Mononuclear cell (primary cell): ENCODE measurements around the gene SYP. TPM values are rescaled to one million over a fixed set of nuclear protein-coding genes. Genes with fewer than 3 reads are reported as not detected.
A peak's percentile ranks its signal among the peaks of the same experiment; 100 is the strongest.

Source experiments
- H3K27me3 ChIP-seq: 2 replicates; pipeline ENCODE4 v1.6.0; 2011; ENCODE audit warnings: low read length, control low read depth; ENCODE audit not compliant: insufficient read depth
- H3K4me1 ChIP-seq: 2 replicates; pipeline ENCODE4 v1.5.1; 2011; ENCODE audit warnings: mild to moderate bottlenecking, low read length, control low read depth; ENCODE audit not compliant: insufficient read depth
- H3K4me3 ChIP-seq: 2 replicates; pipeline ENCODE4 v1.5.1; 2011; ENCODE audit warnings: mild to moderate bottlenecking, low read length, moderate library complexity
- H3K9me3 ChIP-seq: 2 replicates; pipeline ENCODE4 v1.5.1; 2011; ENCODE audit warnings: low read depth, mild to moderate bottlenecking, control low read depth, low read length
- total RNA-seq: library from RNA; depleted of rRNA; stranded (reverse); fragments of >200 nt; gene quantifications from one replicate; pipeline ENCODE4 v1.2.3, GENCODE V29; 2012

The SYP gene
- total RNA-seq, 1 donor = 0.42 TPM

DNA sequence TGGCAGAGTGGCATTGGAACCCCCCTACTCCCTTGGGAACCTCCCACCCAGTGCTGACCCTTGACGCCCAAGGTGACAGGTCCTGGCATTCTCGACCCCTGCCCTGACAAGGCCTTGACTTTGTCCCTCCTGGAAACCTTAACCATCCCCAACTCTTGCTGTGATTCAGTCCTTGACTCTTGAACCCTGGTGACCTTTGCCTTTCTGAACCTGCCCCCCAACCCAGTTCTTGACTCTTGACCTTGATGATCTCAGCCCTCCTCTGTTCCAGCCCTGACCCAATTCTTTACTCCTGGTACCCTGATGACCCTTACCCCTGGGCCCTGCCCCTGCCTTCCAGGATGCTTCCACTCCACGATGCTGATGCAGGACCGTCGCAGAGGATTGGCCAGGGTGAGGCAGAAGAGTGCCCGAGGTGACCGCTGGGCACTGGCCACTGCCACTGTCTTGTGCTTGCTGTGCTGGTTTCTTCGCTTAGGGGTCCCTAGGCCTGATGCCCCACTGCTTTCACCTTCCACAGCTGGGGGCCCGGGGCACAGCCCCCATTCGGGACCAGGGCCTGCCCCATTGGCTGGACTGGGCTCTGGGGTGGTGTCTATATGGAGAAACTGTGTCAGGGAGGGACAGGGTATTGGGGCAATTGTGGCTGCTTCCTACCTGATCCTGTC lies 31.5 kb upstream of the SYP start:
- Histone ChIP-seq H3K4me1 (peaks cover 22% of the 10 kb centered on the region), H3K4me3 (no peak overlapping the region)

DNA sequence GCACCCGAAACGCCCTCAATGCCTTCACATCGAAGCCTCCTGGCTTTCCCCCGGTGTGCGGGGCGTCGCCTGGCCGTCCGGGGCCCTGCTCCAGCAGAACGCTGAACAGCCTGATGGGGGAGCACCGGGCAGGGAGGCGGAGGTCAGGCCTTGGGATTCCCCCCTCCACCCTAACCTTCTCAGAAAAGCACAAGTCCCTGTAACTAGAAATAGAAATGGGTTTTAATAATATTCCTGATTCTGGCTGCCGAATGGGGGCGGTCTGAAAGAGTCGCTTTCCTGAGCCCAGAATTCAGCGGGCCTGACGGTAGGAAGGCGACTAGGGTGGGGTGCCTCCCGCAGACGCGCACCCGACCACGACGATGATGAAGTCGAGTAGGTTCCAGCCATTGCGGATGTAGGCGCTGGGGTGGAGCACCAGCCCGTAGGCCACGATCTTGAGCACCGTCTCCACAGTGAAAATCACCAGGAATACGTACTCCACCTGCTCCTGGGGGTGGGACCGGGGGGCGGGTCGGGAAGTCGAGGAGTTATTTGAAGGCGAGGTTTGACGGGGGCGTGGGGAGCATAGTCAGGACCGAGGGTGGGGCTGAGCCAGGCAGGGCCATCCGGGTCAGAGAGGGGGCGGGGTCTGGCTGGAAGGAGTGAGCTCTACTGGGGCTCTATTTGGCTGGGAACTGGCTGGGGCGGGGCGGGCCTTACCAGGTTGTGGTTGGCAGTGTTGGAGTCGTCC lies 30.7 kb upstream of the SYP start:
- H3K4me1 ChIP-seq = peaks cover 14% of the 10 kb centered on the region
- H3K27me3 ChIP-seq = no peaks in the 10 kb centered on the region
- H3K4me3 ChIP-seq = peak overlapping the region; percentile 29
- H3K9me3 ChIP-seq = no peaks in the 10 kb centered on the region

More for the DNA sequence above, 31.5 kb upstream of the SYP start:
- H3K27me3 ChIP-seq = no peaks in the 10 kb centered on the region
- no peaks in the 10 kb centered on the region for H3K9me3 ChIP-seq

DNA sequence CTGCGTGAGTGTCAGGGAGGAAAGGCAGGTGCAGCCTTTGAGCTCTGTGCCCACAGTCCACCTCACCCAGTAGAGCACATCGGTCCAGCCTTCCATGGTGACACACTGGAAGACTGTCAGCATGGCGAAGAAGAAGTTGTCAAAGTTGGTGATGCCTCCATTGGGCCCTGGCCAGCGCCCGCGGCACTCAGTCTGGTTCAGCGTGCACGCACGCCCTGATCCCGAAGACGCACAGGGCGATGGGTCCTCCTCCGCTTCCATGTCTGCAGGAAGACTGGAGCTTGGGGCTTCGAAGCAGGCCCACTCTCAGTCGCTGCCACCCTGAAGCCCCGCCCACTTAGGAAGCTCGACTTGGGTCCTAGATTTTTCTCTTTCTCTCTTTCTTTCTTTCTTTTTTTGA lies 28.2 kb upstream of the SYP start:
- Histone ChIP-seq H3K4me3 (no peak overlapping the region), H3K27me3 (no peaks in the 10 kb centered on the region), H3K4me1 (peaks cover 14% of the 10 kb centered on the region), H3K9me3 (no peaks in the 10 kb centered on the region)

DNA sequence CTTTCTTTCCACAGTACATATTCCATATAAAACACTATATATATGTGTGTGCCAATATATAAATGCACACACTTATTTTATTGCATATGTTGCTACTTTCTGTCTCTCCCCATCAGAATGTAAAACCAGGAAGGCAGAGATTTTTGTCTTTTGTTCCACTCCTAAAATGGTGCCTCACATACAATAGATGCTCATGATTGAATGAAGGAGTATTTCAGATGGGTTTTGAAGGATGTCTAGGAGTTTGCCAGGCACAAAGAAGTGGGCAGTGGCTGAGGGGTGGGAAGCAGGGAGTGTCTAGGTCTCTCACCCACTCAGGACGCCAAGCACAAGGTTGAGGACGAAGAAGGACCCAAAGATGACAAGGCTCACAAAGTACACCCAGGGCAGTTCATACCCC lies 27.7 kb upstream of the SYP start:
- Histone ChIP-seq H3K9me3 (no peaks in the 10 kb centered on the region), H3K27me3 (no peaks in the 10 kb centered on the region), H3K4me3 (no peak overlapping the region), H3K4me1 (peaks cover 14% of the 10 kb centered on the region)

DNA sequence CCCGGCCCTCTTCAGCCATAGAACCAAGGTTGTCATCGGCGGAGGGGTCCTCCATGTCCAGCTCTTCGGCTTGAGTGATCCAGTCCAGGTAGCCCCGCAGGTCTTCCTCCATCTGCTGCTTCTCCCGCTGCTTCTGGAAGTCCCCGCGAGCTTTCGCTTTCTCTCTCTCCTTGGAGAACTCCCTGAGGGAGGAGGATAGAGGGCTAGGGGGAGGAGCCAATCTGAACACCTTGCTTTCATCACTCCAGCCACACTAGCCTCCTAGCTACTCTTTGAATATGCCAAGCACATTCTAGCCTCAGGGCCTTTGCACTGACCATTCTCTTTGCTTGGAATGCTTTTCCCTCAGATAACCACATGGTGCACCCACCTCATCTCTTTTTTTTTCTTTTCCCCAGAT lies 27.0 kb upstream of the SYP start:
- H3K27me3 ChIP-seq = no peaks in the 10 kb centered on the region
- no peak overlapping the region for H3K4me3 ChIP-seq
- H3K9me3 ChIP-seq = no peaks in the 10 kb centered on the region
- H3K4me1 ChIP-seq = peaks cover 14% of the 10 kb centered on the region

DNA sequence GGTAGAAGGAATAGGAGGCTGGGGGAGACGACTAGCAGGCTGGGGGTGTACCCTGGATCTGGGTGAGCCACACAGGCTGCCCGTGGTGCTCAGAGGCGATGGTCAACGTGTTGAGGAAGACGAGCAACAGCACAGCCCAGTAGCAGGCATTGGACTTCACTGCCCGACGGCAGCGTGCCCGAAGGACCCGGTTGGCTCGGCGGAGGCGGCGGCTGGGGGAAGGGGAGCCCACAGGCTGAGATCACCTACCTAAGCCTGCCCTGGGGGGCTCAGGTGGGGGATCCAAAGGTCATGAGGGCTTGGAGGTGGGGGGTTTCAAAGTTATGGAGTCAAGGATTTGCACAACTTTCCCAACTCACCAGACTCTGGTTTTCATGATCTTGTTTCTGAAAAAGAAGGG lies 25.9 kb upstream of the SYP start:
- Histone ChIP-seq H3K4me1 (peaks cover 7% of the 10 kb centered on the region), H3K9me3 (no peaks in the 10 kb centered on the region), H3K27me3 (no peaks in the 10 kb centered on the region), H3K4me3 (no peak overlapping the region)

DNA sequence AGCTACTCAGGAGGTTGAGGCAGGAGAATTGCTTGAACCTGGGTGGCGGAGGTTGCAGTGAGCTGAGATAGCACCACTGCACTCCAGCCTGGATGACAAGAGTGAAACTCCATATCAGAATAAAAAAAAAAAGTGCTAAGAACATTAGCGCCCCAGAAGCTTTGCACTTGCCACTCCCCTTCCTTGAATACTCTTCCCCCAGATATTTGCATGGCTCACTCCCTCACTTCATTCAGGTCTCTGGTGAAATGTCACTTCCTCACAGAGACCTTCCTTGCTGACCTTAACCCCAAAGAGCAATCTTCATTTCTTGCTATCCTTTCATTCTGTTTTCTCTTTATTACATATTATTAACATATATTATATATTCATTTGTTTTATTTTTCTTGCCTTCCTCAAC lies 21.9 kb upstream of the SYP start:
- no peaks in the 10 kb centered on the region for H3K9me3 ChIP-seq
- no peaks in the 10 kb centered on the region for H3K4me1 ChIP-seq
- H3K27me3 ChIP-seq = no peaks in the 10 kb centered on the region
- no peak overlapping the region for H3K4me3 ChIP-seq

DNA sequence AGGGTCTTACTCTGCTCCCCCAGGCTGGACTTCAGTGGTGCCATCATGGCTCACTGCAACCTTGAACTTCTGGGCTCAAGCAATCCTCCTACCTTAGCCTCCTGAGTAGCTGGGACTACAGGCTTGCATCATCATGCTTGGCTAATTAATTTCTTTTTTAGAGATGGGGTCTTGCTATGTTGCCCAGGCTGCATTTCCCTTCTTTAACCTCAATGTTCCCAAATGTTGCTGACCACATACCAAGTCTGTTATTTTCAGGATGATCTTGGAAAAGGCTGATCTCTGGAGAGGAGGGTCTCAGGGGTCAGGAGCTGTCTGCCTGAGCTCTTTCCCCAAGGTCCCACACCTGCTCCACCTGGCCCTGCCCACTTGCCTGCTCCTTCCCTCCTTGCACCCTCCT lies 20.1 kb upstream of the SYP start:
- H3K4me1 ChIP-seq = no peaks in the 10 kb centered on the region
- H3K9me3 ChIP-seq = no peaks in the 10 kb centered on the region
- H3K27me3 ChIP-seq = no peaks in the 10 kb centered on the region
- no peak overlapping the region for H3K4me3 ChIP-seq

DNA sequence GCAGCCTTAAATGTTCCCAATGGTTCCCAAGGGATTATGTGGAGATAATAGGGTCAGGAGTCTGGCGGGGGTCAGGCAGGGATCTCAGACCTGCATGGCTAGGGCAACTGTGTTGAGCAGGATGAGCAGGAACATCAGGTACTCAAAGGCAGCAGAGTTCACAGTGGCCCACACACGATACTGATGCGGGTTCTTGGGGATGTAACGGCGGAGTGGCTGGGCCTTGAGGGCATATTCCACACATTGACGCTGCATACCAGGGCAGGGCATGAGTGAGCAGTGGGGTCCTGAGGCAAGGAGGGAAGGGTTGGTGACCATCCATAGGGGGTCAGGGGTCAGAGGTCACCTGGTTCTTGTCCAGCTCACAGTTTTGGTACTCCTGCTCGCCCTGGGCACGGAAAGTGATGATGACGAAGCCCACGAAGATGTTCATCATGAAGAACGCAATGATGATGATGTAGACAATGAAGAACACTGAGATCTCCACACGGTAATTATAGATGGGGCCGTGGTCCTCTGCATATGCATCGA lies 15.1 kb upstream of the SYP start:
- Histone ChIP-seq H3K27me3 (no peaks in the 10 kb centered on the region), H3K9me3 (no peaks in the 10 kb centered on the region), H3K4me1 (no peaks in the 10 kb centered on the region), H3K4me3 (no peak overlapping the region)

DNA sequence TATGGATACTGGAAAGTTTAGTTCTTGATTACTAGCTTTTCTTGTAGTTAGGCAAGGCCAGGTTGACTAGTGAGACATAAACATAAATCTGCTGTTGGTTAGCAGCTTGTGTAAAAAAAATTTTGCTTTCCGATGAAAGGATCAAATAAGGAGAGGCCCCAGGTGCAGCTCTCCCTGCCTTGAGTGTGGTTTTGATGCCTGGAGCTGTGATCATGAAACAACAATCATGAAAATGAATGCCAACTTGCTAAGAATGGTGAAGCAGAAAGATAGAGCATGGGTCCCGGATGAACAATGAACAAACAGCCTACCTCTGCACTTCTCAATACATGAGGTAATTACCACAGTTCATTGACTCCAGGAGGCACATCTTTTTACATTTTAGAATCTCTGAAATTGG lies 14.4 kb upstream of the SYP start:
- Histone ChIP-seq H3K9me3 (no peaks in the 10 kb centered on the region), H3K4me3 (no peak overlapping the region), H3K27me3 (no peaks in the 10 kb centered on the region), H3K4me1 (no peaks in the 10 kb centered on the region)

DNA sequence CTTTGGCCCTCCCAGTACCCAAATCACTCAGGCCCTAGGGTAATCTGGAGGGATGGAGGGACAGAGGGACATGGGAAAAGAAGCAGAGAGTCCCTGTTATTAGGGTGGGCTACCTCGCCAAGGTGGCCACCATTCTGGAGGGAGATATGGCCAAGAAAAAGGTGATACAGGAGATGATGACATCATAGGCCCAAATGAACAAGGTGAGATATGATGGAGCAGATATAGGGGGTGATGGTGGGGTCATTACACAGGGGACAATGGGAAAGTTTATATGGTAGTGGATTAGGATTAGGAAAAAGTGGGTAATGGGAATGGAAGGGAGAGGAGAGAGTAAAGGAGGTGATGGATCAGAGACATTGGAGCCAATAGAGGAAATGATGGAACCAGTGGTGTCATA lies 12.9 kb upstream of the SYP start:
- H3K9me3 ChIP-seq = no peaks in the 10 kb centered on the region
- H3K4me3 ChIP-seq = no peak overlapping the region
- no peaks in the 10 kb centered on the region for H3K27me3 ChIP-seq
- H3K4me1 ChIP-seq = no peaks in the 10 kb centered on the region

DNA sequence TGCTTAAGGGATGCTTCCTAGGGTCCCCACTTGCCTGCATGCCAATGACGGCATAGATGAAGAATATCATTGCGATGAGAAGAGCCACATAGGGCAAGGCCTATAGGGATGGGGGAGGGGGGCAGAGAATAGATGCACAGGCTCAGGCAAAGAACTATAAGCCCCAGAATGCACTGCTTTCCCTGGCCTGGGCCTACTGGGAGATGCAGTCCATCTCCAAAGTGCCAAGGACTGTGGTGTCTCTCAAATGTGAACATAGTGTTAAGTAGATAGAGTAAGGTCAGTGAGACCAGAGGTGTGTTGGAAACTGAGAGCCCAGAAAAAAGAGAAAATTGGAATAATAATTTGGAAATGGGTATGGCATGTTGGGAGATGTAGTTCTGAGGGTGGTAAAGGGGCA lies 12.2 kb upstream of the SYP start:
- Histone ChIP-seq H3K4me1 (no peaks in the 10 kb centered on the region), H3K4me3 (no peak overlapping the region), H3K9me3 (no peaks in the 10 kb centered on the region), H3K27me3 (no peaks in the 10 kb centered on the region)

DNA sequence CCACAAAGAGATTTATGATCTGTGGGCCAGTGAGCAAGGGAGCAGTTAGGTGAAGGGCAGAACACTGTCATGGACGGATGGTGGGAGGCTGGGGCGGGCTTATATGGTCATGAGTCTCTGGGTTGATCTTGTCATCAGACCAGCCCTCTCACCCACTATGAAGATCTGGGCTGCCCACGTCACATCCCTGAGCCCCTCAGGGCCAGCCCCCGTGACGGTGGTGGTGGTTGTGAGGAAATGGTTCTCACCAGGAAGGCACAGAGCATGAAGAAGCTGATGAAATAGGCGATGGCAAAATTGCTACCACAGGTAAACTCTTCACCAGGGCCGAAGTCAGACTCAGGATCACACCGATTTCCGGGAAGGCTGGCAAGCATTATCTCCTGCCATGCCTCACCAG lies 11.1 kb upstream of the SYP start:
- Histone ChIP-seq H3K9me3 (no peaks in the 10 kb centered on the region), H3K4me3 (no peak overlapping the region), H3K4me1 (no peaks in the 10 kb centered on the region), H3K27me3 (no peaks in the 10 kb centered on the region)

DNA sequence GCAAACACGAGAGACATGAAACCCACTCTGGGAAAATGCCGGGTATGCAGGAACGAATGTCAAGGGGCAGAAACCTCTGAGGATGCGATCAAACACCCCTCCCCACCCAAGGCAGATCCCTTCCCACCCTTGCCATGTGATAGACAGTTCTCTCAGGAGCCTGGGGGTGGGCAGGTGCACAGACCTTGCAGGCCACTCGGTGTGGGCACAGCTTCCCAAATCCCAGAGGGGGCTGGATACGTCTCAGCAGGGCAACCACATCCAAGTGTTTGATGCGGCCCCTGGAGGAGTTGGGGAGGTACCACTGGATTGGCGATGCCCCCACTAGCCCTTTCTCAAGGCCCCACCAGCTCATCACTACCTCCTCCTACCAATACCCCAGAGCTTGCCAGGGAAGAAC lies 10.4 kb upstream of the SYP start:
- H3K9me3 ChIP-seq = no peaks in the 10 kb centered on the region
- no peaks in the 10 kb centered on the region for H3K27me3 ChIP-seq
- H3K4me1 ChIP-seq = no peaks in the 10 kb centered on the region
- no peak overlapping the region for H3K4me3 ChIP-seq

DNA sequence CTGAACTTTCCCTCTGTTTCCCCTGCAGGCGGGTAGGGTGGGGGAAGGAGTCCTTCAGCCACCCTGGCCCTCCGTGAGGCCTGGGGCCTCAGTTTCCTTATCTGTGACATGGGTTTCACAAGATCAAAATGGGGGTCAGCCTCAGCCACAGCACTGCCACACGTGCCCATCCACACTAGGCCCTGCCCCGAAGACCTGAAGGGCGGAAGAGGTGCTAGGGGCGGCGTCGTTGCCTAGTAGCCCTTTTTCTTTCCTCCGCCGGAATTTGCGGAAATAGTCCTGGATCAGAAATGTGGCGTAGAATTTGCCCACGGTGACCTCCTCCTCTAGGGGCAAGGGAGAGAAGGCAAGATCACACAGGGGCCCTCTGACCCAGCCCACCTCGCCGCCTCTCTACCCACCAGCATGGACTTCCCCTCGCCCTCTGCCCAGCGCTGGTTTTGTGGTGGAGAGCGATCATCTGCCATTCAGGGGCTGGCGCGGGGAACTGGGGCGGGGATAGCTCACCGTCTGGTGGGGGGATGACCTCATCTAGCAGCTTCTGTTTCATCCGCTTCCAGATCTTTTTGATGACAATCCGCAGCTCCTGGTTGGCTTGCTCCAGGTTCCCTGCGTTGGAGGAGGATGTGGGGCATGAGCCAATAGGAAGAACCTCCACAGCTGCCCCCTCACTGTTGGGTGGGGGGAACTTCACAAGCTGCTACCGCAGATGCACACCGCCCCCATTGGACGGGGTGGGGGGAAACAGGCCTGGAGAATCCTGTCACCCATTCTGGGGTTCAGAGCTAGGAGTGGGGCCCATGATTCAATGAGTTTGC lies 9.7 kb upstream of the SYP start:
- no peak overlapping the region for H3K4me3 ChIP-seq
- H3K9me3 ChIP-seq = no peaks in the 10 kb centered on the region

More for the DNA sequence above, 9.7 kb upstream of the SYP start:
- no peaks in the 10 kb centered on the region for H3K27me3 ChIP-seq
- H3K4me1 ChIP-seq = no peaks in the 10 kb centered on the region
